Adrenal gland (tissue), 12 donors: Measurements from ENCODE around the gene VSTM2B. TPM values are rescaled to one million over a fixed set of nuclear protein-coding genes. Genes with fewer than 3 reads are reported as not detected.

Experiments
- DNase-seq, 7 donors: peaks; one replicate each; pipeline ENCODE4 v3.0.0-alpha.2; 2019 to 2020
- H3K27ac ChIP-seq, 5 donors: fragments of 200-600 bp; sonication (generic) in 4 of 5; 1 replicate in 3 of 5; 2 replicates in 2 of 5; pipeline versions ENCODE4 v1.5.1 to v1.8.0; 2016 to 2020; ENCODE audit warnings: mild to moderate bottlenecking in 1 of 5
- H3K27me3 ChIP-seq: fragments of 200-600 bp; 2 replicates; pipeline ENCODE4 v1.8.0; 2021
- H3K36me3 ChIP-seq, 2 donors: fragments of 200-600 bp; replicated peaks in 1 of 2; 1 replicate in 1 of 2; 2 replicates in 1 of 2; pipeline versions ENCODE4 v1.5.1 to v1.8.0; 2018 to 2022
- H3K4me1 ChIP-seq, 2 donors: fragments of 200-600 bp; replicated peaks in 1 of 2; 1 replicate in 1 of 2; 2 replicates in 1 of 2; pipeline versions ENCODE4 v1.5.1 to v1.8.0; 2018 to 2021
- H3K4me3 ChIP-seq, 4 donors: fragments of 200-600 bp; sonication (generic) in 3 of 4; one replicate each; pipeline ENCODE4 v1.5.1; 2016 to 2018
- H3K9me3 ChIP-seq, 3 donors: fragments of 200-600 bp; sonication (generic) in 1 of 3; replicated peaks in 1 of 3; 1 replicate in 2 of 3; 2 replicates in 1 of 3; pipeline versions ENCODE4 v1.5.1 to v1.8.0; 2016 to 2021
- CTCF ChIP-seq, 6 experiments: fragments of 450-650 bp in 4 of 6; fragments of 200-600 bp in 2 of 6; sonication (generic) in 1 of 6; IDR thresholded peaks; 1 replicate in 5 of 6; 2 replicates in 1 of 6; pipeline versions ENCODE4 v1.5.1 to v1.8.0; 2016 to 2021; ENCODE audit warnings: antibody characterized with exemption in 6 of 6, mild to moderate bottlenecking in 2 of 6, moderate library complexity in 1 of 6
- POLR2A ChIP-seq, 2 donors: fragments of 450-650 bp; IDR thresholded peaks; one replicate each; pipeline ENCODE4 v1.6.1; 2017; ENCODE audit warnings: antibody characterized with exemption in 2 of 2, mild to moderate bottlenecking in 2 of 2, moderate library complexity in 1 of 2
- WGBS, 4 donors: extraction: QIAGEN DNeasy Blood & Tissue Kit in 2 of 4; methylation state at CpG; one replicate each; pipeline versions ENCODE4 v1.1.5 to v1.1.7; 2013 to 2017; 5-methylcytosine and 5-hydroxymethylcytosine counted together
- intact Hi-C, 2 donors: fragments of 100-400 bp; cut with DNase I; formaldehyde crosslinking; loops; one replicate each; pipeline versions ENCODE4 v1.14.1 to v1.15.0; 2022 to 2023
- polyA plus RNA-seq, 3 donors: library from polyadenylated mRNA; stranded (reverse); fragments of 200-250 nt in 2 of 3; fragments of 350-450 nt in 1 of 3; fragmentation: Illumina TruSeq in 1 of 3; extraction: RNeasy Lipid Tissue Mini Kit (QIAGEN cat#74804) in 1 of 3; gene quantifications; one replicate each; pipeline ENCODE4 v1.2.3, GENCODE V29; 2013 to 2014
- total RNA-seq, 9 donors: library from RNA; depleted of rRNA in 4 of 9; stranded (reverse); fragments of >200 nt in 4 of 9; fragments of 120-200 nt in 1 of 9; fragmentation: NEBNext Ultra II Directional in 1 of 9; extraction: Animal tissue kit (Norgen Biotek cat#: 25700) in 1 of 9; gene quantifications; one replicate each; pipeline versions ENCODE4 v1.1.0 to v1.2.4, GENCODE V29; 2013 to 2023
- donor health status: healthy with polysubstance abuse.
- donor health status: Bipolar disorder and iron deficiency.
- donor health status: DM: yes; HTN: yes; CAD: no.
- donor health status: DM: no; HTN: no; CAD: no.
- donor health status: DM: no; HTN: no; CAD: no.
- donor health status: DM: yes; HTN: yes; CAD: no.

VSTM2B gene
- total and polyA plus RNA-seq, 12 donors: 0.09 to 1.3 (median 0.64) TPM; not detected in 8

- 4 to 10% (median 7%) methylated on average over 7 of the region's 7 CpGs for WGBS, 4 donors
- intact Hi-C loops: no loop called here
Observed at GRCh38 chr19:29492769-29493168, 33.0 kb upstream of the VSTM2B start.

GRCh38 chr19:29495091-29495490 lies 30.7 kb upstream of the VSTM2B start:
- no peak overlapping the region for H3K4me3 ChIP-seq
- no peaks in the 10 kb centered on the region for H3K9me3 ChIP-seq
- no peaks in the 10 kb centered on the region for H3K36me3 ChIP-seq
- WGBS, 4 donors: 93 to 100% (median 96%) methylated on average over 4 of the region's 4 CpGs
- H3K27me3 ChIP-seq: peaks cover 5% of the 10 kb centered on the region
- no peak for TF ChIP-seq CTCF (IDR thresholded peaks at IDR 0.05)
- no peak for TF ChIP-seq POLR2A (IDR thresholded peaks at IDR 0.05)
- intact Hi-C loops: no loop called here
- peak in 1 of 7 donors; percentile 7 for DNase-seq
- no peaks in the 10 kb centered on the region for H3K4me1 ChIP-seq
- H3K27ac ChIP-seq: no peak overlapping the region

More at GRCh38 chr19:29492769-29493168, 33.0 kb upstream of the VSTM2B start:
- DNase-seq: peak in 2 of 7 donors; percentile 11 to 42
- no peaks in the 10 kb centered on the region for H3K36me3 ChIP-seq
- TF ChIP-seq POLR2A (IDR thresholded peaks at IDR 0.05): no peak
- no peak for TF ChIP-seq CTCF (IDR thresholded peaks at IDR 0.05)
- H3K27me3 ChIP-seq: peaks cover 5% of the 10 kb centered on the region
- no peak overlapping the region for H3K27ac ChIP-seq
- H3K9me3 ChIP-seq: no peaks in the 10 kb centered on the region
- no peak overlapping the region for H3K4me3 ChIP-seq
- no peaks in the 10 kb centered on the region for H3K4me1 ChIP-seq

- H3K36me3 ChIP-seq: no peaks in the 10 kb centered on the region
- 63 to 78% (median 78%) methylated on average over 4 to 5 of the region's 5 CpGs; no CpG with 5 or more reads in 1 of the 4 donors for WGBS, 4 donors
- no peaks in the 10 kb centered on the region for H3K4me1 ChIP-seq
- H3K9me3 ChIP-seq: no peaks in the 10 kb centered on the region
- no peak overlapping the region for H3K4me3 ChIP-seq
- H3K27me3 ChIP-seq: peaks cover 5% of the 10 kb centered on the region
- H3K27ac ChIP-seq: no peak overlapping the region
- intact Hi-C loops: no loop called here
- TF ChIP-seq CTCF (IDR thresholded peaks at IDR 0.05) (no peak), POLR2A (IDR thresholded peaks at IDR 0.05) (no peak)
- peak in 1 of 7 donors; percentile 18 for DNase-seq
Observed at GRCh38 chr19:29495901-29496441, 29.8 kb upstream of the VSTM2B start.

- H3K27ac ChIP-seq: no peak overlapping the region
Observed at GRCh38 chr19:29497241-29497640, 28.6 kb upstream of the VSTM2B start.

More at GRCh38 chr19:29497241-29497640, 28.6 kb upstream of the VSTM2B start:
- TF ChIP-seq CTCF (IDR thresholded peaks at IDR 0.05) (no peak), POLR2A (IDR thresholded peaks at IDR 0.05) (no peak)
- intact Hi-C loops: no loop called here
- Histone ChIP-seq H3K27me3 (peaks cover 5% of the 10 kb centered on the region), H3K9me3 (no peaks in the 10 kb centered on the region), H3K4me3 (no peak overlapping the region), H3K36me3 (no peaks in the 10 kb centered on the region), H3K4me1 (no peaks in the 10 kb centered on the region)
- no peak for DNase-seq
- WGBS, 4 donors: 35 to 70% (median 64%) methylated on average over 2 to 3 of the region's 3 CpGs
